H1 (cell line): ENCODE measurements around the gene DCX. TPM values are rescaled to one million over a fixed set of nuclear protein-coding genes. Genes with fewer than 3 reads are reported as not detected.

Source experiments
- polyA plus RNA-seq, 7 experiments: library from polyadenylated mRNA; depleted of rRNA in 3 of 7; stranded (reverse) in 5 of 7; unstranded in 2 of 7; fragments of >200 nt in 5 of 7; fragments of 200-250 nt in 2 of 7; gene quantifications; 1 replicate in 5 of 7; 2 replicates in 1 of 7; 4 replicates in 1 of 7; pipeline versions ENCODE4 v1.2.1 to v1.2.3, GENCODE V29; 2011 to 2013; ENCODE audit warnings: missing spikeins in 2 of 7, mixed read lengths in 2 of 7
- small RNA-seq: library from polyadenylated mRNA; stranded (forward); fragments of <200 nt; extraction: miRNeasy Mini kit (QIAGEN cat#:217004); gene quantifications from one replicate; pipeline ENCODE3, GENCODE V24; 2013; ENCODE audit not compliant: insufficient read depth
- total RNA-seq: library from RNA; stranded (reverse); fragmentation: NEBNext Ultra II Directional; extraction: Animal tissue kit (Norgen Biotek cat#: 25700); gene quantifications from 2 replicates; pipeline ENCODE4 v1.2.1, GENCODE V29; 2021

The DCX gene
- total and polyA plus RNA-seq, 2 of the 8 experiments (the other 6 are each of a cell fraction or from before 2014, with no cell fraction given) = 1.3 to 3.3 TPM

Small RNA genes lying within 50 kb of the gene (small RNA-seq; reads per million reads assigned to genes)
- gene RNU6-496P = not detected

Other genes with a start within 250 kb of the DCX start
- 10.6 and 10.8 TPM in 2 replicates for gene CAPN6, start 141.7 kb downstream of the DCX start, total RNA-seq
- gene CAPN6, start 141.7 kb downstream of the DCX start, polyA plus RNA-seq (2011; rRNA removed) = 4.5 and 5.3 TPM in 2 replicates
- 0.38 and 0.58 TPM in 2 replicates for gene SERTM2, start 99.5 kb upstream of the DCX start, total RNA-seq
- gene SERTM2, start 99.5 kb upstream of the DCX start, polyA plus RNA-seq (2011; rRNA removed) = 0.22 and 0.45 TPM in 2 replicates